ENCODE measurements around the gene UCP2.

The UCP2 gene

DNA sequence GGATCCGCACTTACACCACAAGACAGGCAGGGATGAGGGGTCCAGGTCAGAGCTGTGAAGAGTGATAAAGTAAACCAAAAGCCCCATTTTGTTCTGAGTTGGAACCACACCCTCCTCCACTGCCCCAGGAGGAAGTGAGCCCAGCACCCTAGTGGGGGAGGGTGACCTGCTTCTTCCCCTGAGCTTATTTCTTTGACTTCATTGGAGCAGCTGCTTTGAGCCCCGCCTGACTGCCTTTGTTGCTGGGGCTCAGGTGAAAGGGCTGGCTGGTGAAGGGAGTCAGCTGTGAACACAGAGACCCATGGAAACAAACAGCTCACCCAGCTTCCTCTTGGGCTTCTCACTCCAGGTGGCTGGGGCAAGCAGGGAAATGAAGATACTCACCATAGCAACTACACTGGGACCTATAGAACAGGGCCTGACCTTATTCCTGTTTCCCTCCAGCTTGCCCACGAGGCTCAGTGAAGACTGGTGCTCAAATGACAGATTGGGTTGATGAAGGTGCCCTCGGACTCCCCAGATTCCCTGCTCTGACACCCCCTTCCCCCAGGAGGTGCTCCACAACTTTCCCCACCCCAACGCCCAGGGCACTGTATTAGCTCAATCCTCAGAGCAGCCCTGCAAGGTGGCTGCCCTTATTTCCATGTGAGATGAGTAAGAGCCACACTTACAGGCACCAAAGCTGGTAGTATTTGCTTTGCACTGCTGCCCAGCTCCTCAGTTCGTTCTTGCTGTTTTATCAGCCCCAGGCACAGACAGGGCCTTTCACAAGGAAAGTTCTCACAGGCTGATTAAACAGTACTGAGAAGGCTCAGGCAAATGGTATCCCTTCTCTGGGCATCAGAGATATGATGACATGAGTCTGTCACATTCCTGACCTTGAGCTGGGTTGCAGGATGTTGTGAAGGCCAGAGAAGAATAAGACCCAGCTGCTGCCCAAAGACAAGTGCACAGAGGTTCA, 2.4 kb downstream of the UCP2 start:
- no peaks in the 10 kb centered on the region for H3K36me3 ChIP-seq (ENCODE audit: low read depth)

DNA sequence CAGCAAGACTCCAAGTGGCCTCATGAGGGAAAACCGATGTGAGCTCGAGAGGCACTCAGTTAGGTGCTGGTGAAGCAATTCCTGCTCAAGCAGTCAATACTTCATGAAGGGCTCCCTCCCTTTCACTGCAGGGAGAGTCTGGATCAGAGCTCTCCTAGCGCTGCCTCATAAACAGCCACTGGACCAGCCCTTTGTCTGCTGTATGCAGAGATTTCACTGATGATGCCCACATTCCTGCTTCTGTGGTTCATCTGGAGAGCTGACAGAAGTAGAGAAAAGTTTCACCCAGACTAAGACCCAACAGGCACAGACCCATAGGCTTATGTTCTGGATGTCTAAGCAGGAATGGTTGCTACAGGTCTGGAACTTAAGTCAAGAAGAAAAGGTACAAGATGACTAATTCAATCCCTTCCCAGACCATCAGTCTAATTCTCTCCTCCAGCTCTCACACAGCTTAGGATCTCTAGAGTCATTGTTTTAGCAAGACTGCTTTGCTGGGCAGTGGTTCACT, 4.0 kb downstream of the UCP2 start:
- Histone ChIP-seq H3K9me3 (ENCODE audit: severe bottlenecking) (no peaks in the 10 kb centered on the region), H3K36me3 (ENCODE audit: low read depth) (no peaks in the 10 kb centered on the region), H3K4me3 (ENCODE audit: severe bottlenecking) (no peak overlapping the region), H3K4me1 (ENCODE audit: insufficient read depth, poor library complexity, severe bottlenecking) (peaks cover 11% of the 10 kb centered on the region), H3K27me3 (ENCODE audit: insufficient read depth, poor library complexity, severe bottlenecking) (no peaks in the 10 kb centered on the region), H3K27ac (ENCODE audit: poor library complexity, severe bottlenecking) (no peak overlapping the region)
- TF ChIP-seq, protein P1, sequence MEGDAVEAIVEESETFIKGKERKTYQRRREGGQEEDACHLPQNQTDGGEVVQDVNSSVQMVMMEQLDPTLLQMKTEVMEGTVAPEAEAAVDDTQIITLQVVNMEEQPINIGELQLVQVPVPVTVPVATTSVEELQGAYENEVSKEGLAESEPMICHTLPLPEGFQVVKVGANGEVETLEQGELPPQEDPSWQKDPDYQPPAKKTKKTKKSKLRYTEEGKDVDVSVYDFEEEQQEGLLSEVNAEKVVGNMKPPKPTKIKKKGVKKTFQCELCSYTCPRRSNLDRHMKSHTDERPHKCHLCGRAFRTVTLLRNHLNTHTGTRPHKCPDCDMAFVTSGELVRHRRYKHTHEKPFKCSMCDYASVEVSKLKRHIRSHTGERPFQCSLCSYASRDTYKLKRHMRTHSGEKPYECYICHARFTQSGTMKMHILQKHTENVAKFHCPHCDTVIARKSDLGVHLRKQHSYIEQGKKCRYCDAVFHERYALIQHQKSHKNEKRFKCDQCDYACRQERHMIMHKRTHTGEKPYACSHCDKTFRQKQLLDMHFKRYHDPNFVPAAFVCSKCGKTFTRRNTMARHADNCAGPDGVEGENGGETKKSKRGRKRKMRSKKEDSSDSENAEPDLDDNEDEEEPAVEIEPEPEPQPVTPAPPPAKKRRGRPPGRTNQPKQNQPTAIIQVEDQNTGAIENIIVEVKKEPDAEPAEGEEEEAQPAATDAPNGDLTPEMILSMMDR (IDR thresholded peaks at IDR 0.05; ENCODE audit: poor library complexity, severe bottlenecking) = no peak
- ATAC-seq (ENCODE audit: low read depth) = no peak
- no peak for DNase-seq (ENCODE audit: low spot score)

More for the DNA sequence above, 2.4 kb downstream of the UCP2 start:
- Histone ChIP-seq H3K9me3 (ENCODE audit: severe bottlenecking) (no peaks in the 10 kb centered on the region), H3K27me3 (ENCODE audit: insufficient read depth, poor library complexity, severe bottlenecking) (no peaks in the 10 kb centered on the region), H3K4me1 (ENCODE audit: insufficient read depth, poor library complexity, severe bottlenecking) (peaks cover 11% of the 10 kb centered on the region), H3K4me3 (ENCODE audit: severe bottlenecking) (no peak overlapping the region), H3K27ac (ENCODE audit: poor library complexity, severe bottlenecking) (peak overlapping the region; percentile 9)
- DNase-seq (ENCODE audit: low spot score) (no peak), ATAC-seq (ENCODE audit: low read depth) (no peak)
- TF ChIP-seq, protein P1 (IDR thresholded peaks at IDR 0.05; ENCODE audit: poor library complexity, severe bottlenecking) = no peak

DNA sequence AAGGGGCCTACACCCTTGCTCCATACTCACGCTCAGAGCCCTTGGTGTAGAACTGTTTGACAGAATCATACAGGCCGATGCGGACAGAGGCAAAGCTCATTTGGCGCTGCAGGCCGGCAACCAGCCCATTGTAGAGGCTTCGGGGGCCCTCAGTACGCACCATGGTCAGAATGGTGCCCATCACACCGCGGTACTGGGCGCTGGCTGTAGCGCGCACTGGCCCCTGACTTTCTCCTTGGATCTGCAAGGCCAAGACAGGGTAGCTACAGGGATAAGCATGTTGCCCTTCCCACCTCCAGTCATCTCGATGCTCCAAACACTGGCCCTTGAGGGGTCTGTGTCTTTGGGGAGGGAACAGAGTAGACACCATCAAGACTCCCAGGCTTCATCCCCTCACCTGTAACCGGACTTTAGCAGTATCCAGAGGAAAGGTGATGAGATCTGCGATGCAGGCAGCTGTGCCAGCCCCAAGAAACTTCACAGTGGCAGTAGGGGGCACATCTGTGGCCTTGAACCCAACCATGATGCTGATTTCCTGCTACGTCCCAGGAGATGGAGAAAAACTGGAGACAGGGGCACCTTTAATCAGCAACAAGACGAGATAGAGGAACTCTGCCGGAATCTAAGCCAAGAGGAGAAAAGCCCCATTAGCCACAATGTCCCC, 4.7 kb downstream of the UCP2 start:
- H3K36me3 ChIP-seq (ENCODE audit: low read depth) = no peaks in the 10 kb centered on the region
- TF ChIP-seq, protein P1 (IDR thresholded peaks at IDR 0.05; ENCODE audit: poor library complexity, severe bottlenecking) = no peak

DNA sequence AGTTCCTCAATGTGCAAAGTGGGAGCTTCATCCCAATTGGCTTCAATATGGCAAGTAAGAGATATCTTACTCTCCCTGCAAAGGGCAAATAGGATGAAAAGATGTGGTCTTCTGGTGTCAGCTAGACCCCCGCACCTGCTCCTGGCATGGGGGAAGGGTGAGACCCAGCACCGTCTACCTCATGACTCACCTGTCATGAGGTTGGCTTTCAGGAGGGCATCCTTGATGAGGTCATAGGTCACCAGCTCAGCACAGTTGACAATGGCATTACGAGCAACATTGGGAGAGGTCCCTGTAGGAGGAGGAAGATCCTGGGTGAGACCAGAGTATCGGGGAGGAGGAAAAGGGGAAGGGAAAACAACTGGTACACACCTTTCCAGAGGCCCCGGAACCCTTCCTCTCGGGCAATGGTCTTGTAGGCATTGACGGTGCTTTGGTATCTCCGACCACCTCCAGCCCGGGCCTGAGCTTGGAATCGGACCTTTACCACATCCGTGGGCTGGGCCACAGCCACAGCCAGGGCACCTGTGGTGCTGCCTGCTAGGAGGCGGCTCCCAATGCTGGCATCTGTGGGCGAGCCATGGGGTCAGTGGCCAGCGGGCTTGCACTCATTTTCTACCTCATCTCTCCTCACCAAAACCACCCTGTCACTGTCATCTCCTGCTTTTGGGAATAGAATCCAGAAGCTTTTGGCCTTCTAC, 6.0 kb downstream of the UCP2 start:
- no peaks in the 10 kb centered on the region for H3K27me3 ChIP-seq (ENCODE audit: insufficient read depth, poor library complexity, severe bottlenecking)
- H3K27ac ChIP-seq (ENCODE audit: poor library complexity, severe bottlenecking) = no peak overlapping the region
- TF ChIP-seq, protein P1 (IDR thresholded peaks at IDR 0.05; ENCODE audit: poor library complexity, severe bottlenecking) = no peak
- ATAC-seq (ENCODE audit: low read depth) (no peak), DNase-seq (ENCODE audit: low spot score) (no peak)
- peaks cover 5% of the 10 kb centered on the region for H3K4me1 ChIP-seq (ENCODE audit: insufficient read depth, poor library complexity, severe bottlenecking)
- H3K4me3 ChIP-seq (ENCODE audit: severe bottlenecking) = no peak overlapping the region
- H3K36me3 ChIP-seq (ENCODE audit: low read depth) = no peaks in the 10 kb centered on the region
- no peaks in the 10 kb centered on the region for H3K9me3 ChIP-seq (ENCODE audit: severe bottlenecking)

More for the DNA sequence above, 4.7 kb downstream of the UCP2 start:
- DNase-seq (ENCODE audit: low spot score) = no peak
- no peak overlapping the region for H3K4me3 ChIP-seq (ENCODE audit: severe bottlenecking)
- no peaks in the 10 kb centered on the region for H3K27me3 ChIP-seq (ENCODE audit: insufficient read depth, poor library complexity, severe bottlenecking)
- no peak overlapping the region for H3K27ac ChIP-seq (ENCODE audit: poor library complexity, severe bottlenecking)
- ATAC-seq (ENCODE audit: low read depth) = no peak
- H3K4me1 ChIP-seq (ENCODE audit: insufficient read depth, poor library complexity, severe bottlenecking) = peaks cover 11% of the 10 kb centered on the region
- no peaks in the 10 kb centered on the region for H3K9me3 ChIP-seq (ENCODE audit: severe bottlenecking)

Data from RWPE2 (cell line).